ENCODE measurements around the gene C11orf86.

Gene C11orf86

DNA sequence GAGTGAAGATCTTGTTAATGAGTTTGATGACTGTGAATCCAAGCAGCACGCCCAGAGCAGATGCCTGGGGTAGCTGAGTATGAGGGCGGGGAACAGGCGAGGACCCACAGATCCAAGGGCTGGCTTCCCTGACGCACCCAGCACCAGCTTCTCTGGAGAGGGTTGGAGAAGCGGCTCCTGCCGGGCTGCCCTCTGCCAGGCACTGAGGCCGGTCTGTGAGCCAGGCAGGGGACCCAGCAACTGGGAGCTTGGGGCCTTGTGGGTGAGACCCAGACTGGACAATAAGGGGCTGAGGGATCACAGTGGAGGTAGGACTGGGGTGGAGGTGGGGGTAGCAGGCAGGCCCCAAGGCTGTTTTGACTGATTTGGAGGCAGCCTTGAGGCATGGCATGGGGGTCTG lies 39.2 kb downstream of the C11orf86 start:
- no peak overlapping the region for H3K4me3 ChIP-seq (replicated peaks; ENCODE audit: low read depth, low read length)
- TF ChIP-seq, protein P1, sequence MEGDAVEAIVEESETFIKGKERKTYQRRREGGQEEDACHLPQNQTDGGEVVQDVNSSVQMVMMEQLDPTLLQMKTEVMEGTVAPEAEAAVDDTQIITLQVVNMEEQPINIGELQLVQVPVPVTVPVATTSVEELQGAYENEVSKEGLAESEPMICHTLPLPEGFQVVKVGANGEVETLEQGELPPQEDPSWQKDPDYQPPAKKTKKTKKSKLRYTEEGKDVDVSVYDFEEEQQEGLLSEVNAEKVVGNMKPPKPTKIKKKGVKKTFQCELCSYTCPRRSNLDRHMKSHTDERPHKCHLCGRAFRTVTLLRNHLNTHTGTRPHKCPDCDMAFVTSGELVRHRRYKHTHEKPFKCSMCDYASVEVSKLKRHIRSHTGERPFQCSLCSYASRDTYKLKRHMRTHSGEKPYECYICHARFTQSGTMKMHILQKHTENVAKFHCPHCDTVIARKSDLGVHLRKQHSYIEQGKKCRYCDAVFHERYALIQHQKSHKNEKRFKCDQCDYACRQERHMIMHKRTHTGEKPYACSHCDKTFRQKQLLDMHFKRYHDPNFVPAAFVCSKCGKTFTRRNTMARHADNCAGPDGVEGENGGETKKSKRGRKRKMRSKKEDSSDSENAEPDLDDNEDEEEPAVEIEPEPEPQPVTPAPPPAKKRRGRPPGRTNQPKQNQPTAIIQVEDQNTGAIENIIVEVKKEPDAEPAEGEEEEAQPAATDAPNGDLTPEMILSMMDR (IDR thresholded peaks at IDR 0.05; ENCODE audit: low read depth, low read length, missing control alignments), result no peak
- no peak for DNase-seq (ENCODE audit: extremely low read depth, low read depth)

DNA sequence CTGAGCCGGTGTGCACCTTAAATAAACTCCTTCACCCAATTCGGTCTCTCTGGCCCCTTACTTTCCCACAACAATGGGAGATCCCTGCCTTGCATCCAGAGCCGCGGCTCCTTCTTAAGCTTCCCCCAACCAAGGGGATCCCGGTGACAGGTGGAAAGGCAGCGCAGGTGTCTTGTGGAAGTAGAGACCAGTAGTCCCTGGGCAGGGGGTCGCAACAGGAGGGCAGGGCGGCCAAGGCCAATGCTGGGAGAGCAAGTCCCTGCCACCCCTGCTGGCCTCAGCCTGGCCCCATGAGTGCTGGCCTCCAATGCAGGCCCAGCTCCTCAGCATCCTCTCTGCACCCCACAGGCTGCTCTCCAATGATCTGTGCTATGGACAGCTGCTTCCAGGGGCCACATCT lies 39.9 kb downstream of the C11orf86 start:
- TF ChIP-seq, protein P1 (IDR thresholded peaks at IDR 0.05; ENCODE audit: low read depth, low read length, missing control alignments), result no peak
- no peak for DNase-seq (ENCODE audit: extremely low read depth, low read depth)
- no peak overlapping the region for H3K4me3 ChIP-seq (replicated peaks; ENCODE audit: low read depth, low read length)

DNA sequence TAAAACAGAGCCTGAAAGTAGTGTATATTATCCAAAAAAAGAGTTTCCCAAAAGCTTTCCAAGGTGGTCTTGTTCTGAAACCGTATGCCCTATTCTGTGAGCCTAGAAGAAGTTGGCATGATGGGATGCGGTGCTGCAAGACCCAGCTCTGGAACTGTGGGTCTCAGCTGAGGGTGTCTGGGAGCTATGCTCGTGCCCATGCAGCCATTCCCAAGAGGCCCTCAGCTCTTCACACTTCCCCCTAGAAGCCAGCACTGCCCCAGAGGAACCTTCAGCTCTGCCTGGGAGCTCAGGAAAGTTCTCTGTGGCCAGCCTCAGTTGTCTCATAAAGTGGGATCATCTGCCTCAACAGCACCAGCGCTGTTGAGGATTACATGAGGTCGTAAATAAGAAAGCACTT lies 41.4 kb downstream of the C11orf86 start:
- DNase-seq (ENCODE audit: extremely low read depth, low read depth), result no peak
- H3K4me3 ChIP-seq (replicated peaks; ENCODE audit: low read depth, low read length), result no peak overlapping the region
- TF ChIP-seq, protein P1 (IDR thresholded peaks at IDR 0.05; ENCODE audit: low read depth, low read length, missing control alignments), result no peak

DNA sequence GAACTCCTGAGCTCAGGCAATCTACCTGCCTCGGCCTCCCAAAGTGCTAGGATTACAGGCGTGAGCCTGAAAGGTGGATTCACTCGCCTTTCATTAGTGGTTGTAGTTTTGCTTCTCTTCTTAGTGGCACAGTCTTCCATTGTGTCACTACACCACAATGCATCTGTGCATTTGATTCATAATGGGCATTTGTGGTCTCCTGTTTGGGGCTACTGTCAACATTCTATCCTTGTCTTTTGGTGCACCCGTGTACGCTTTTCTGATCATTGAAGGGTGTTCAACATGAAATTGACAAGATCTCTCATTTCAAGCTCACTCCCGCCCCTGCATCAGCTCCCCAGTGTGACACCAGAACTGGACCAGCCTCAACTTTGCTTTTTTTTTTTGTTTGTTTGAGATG lies 45.8 kb downstream of the C11orf86 start:
- no peak overlapping the region for H3K4me3 ChIP-seq (replicated peaks; ENCODE audit: low read depth, low read length)
- DNase-seq (ENCODE audit: extremely low read depth, low read depth), result no peak
- TF ChIP-seq, protein P1 (IDR thresholded peaks at IDR 0.05; ENCODE audit: low read depth, low read length, missing control alignments), result no peak

DNA sequence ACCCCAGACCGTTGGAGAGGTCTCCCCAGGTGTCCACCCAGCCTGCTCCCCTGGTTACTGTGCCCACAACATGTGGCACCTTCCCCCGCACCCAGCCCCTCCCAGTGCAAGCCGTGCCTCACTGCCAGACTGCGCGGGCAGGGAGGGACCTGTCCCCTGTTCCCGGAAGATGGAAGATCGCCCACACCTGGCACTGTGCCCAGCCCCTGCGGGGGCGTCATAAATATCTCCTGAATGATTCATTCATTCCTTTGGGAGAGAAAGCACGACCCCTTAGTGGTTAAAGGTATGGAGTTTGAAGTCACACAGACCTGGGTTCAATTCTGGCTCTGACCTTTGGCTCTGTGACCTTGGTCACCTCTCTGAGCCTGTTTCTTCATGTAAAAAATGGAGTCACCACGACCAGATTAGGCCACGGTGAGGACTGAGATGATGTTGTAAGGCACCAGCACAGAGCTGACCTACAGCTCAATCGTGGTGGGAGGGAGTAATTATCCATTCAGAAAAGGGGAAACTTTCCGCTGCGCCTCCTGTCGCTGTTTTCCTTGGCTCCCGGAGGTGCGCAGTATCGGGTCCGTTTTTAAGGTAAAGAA lies 47.3 kb downstream of the C11orf86 start:
- DNase-seq (ENCODE audit: extremely low read depth, low read depth), result no peak
- TF ChIP-seq, protein P1 (IDR thresholded peaks at IDR 0.05; ENCODE audit: low read depth, low read length, missing control alignments), result no peak

DNA sequence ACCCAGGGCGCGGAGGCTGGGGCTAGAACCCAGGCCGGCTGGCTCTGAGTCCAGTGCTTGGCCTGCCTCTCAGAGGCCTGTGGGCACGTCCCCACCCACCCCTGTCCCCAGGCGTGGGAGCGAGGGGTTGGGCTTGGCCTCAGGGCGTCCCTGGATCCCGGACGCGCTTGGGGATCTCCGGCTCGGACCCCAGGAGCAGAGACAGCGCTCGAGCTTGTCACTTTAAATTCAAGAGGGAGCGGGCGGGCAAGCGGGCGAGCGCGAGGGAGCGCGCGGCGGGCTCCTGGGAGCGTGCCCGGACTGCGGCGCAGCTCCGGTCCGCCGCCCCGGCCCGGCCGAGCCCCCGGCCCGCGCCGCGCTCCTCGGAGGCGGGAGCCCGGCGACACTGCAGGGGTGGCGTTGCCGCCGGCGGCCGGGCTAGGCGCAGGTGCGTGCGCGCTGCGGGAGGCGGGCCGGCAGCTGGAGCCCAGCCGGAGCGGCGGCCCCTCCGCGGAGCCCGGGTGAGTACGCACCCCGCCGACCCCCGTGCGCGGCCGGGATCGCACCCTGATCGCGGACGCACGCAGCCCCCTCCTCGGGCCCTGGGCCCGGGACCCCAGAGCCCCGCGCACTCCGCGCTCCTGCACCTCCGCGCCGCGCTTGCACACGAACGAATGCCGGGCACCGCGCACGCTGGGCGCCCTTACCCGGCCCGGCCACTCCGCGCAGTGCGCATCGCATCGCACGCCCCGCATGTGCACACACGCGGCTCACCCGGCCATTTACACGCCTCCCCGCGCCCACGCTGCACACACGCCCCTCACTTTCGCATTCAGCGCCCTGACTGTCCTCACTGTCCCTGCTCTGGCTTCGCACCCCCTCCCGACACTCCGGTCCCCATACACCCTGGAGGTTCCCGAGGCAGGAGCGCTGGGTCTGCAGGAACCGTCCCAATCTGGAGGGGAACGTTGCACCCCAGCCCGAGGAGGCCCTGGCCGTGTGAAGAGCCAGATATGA lies 48.2 kb downstream of the C11orf86 start, which contains the start of gene SYT12:
TSS of gene SYT12 (plus strand) at position 174 of the 996 bp plus-strand sequence. CDS start 7,011 bp downstream, outside the sequence.
- DNase-seq (ENCODE audit: extremely low read depth, low read depth), result no peak
- TF ChIP-seq, protein P1 (IDR thresholded peaks at IDR 0.05; ENCODE audit: low read depth, low read length, missing control alignments), result no peak
- H3K4me3 ChIP-seq (replicated peaks; ENCODE audit: low read depth, low read length), result peak within 1 kb of the TSS; percentile 32

More for the DNA sequence above, 47.3 kb downstream of the C11orf86 start:
- H3K4me3 ChIP-seq (replicated peaks; ENCODE audit: low read depth, low read length), result peak overlapping the region; percentile 17; the same call in 1 of the 2 replicates
